ENCODE data around the gene CTNND2. TPM values are rescaled to one million over a fixed set of nuclear protein-coding genes. Genes with fewer than 3 reads are reported as not detected.

Gene CTNND2
- total and polyA plus RNA-seq, 5 donors from 2014 or later, result not detected

DNA sequence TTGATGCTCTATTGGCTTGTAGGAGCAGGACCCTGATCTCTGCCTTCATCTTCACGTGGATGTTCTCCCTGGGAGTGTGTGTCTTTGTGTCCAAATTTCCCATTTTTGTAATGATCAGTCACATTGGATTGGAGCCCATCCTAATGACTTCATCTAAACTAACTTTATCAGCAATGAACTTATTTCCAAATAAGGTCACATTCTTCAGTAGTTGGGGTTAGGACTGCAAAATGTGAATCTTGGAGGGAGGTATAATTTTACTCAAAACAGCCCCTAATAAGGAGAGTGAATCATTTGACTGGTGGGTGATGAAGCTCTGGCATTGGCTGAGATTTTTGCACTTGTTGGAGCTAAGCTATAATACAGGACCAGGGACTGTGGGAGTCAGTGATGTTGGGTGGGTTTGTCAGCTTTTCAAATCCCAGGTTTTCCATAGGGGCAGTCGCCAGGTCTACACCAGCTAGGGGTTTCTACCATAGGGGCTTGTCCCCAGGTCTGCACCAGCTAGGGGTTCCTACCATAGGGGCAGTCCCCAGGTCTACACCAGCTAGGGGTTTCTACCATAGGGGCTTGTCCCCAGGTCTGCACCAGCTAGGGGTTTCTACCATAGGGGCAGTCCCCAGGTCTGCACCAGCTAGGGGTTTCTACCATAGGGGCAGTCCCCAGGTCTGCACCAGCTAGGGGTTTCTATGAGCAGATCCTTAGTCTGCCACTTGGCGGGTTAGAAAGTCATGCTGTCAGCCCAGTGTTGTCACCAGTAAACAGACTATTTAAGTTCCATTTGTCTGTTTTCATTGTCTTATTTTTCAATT, 760.6 kb downstream of the CTNND2 start:
- Histone ChIP-seq H3K9me3 (ENCODE audit: control insufficient read depth in 2 of 2, low read length in 2 of 2) (no peaks in the 10 kb centered on the region), H3K36me3 (ENCODE audit: control insufficient read depth, insufficient read depth, low read length) (no peaks in the 10 kb centered on the region), H3K27me3 (ENCODE audit: control insufficient read depth, insufficient read depth, low read length) (no peaks in the 10 kb centered on the region), H3K27ac (ENCODE audit: insufficient read depth, low read length, poor library complexity, severe bottlenecking) (no peak overlapping the region), H3K4me3 (ENCODE audit: low read depth, low read length) (no peak overlapping the region), H3K4me1 (ENCODE audit: control insufficient read depth, insufficient read depth, low read length, poor library complexity, severe bottlenecking) (no peaks in the 10 kb centered on the region)
- Mint-ChIP-seq H3K36me3 (no peaks in the 10 kb centered on the region), H3K9me3 (peaks cover 0 to 2% (median 0%) of the 10 kb centered on the region in 7 donors), H3K4me3 (no peak overlapping the region), H3K27ac (no peak overlapping the region), H3K4me1 (no peaks in the 10 kb centered on the region), H3K27me3 (no peaks in the 10 kb centered on the region)
- DNase-seq (no peak), ATAC-seq (ENCODE audit: low read depth in 2 of 2) (no peak)

DNA sequence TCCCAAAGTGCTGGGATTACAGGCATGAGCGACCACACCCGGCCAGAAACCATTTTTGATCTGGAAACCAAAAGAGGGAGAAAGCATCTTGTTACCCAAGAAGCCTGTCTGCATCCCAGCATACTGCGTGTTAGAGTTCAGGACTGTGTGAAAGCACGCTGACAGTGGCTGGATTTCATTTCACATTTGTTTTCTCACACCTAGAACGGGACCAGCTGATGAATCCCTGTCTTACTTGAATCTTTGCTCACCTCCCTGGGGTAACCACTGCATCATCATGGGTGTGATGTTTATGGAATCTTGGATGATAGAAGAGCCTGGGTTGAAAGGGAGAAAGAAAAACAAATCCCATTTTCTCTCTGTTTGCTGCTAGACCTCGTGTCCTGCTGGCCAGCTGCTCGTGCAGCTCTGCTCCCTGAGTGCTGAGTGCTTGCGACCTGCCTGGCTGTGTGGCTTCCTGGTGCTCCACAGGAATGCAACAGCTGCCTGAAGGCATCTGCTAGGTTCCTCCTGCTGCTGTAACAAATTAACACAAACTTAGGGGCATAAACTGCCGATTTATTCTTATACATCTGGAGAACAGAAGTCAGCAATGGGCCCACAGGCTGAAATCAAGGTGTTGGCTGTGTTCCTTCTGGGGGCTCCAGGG, 764.9 kb downstream of the CTNND2 start:
- H3K27me3 ChIP-seq (ENCODE audit: control insufficient read depth, insufficient read depth, low read length), result no peaks in the 10 kb centered on the region
- no peaks in the 10 kb centered on the region for H3K9me3 Mint-ChIP-seq
- no peaks in the 10 kb centered on the region for H3K27me3 Mint-ChIP-seq
- H3K36me3 Mint-ChIP-seq, result no peaks in the 10 kb centered on the region
- H3K9me3 ChIP-seq (ENCODE audit: control insufficient read depth in 2 of 2, low read length in 2 of 2), result no peaks in the 10 kb centered on the region
- no peak overlapping the region for H3K4me3 Mint-ChIP-seq
- H3K4me1 Mint-ChIP-seq, result no peaks in the 10 kb centered on the region
- no peaks in the 10 kb centered on the region for H3K36me3 ChIP-seq (ENCODE audit: control insufficient read depth, insufficient read depth, low read length)
- no peak overlapping the region for H3K4me3 ChIP-seq (ENCODE audit: low read depth, low read length)
- DNase-seq (no peak), ATAC-seq (ENCODE audit: low read depth in 2 of 2) (no peak)
- H3K27ac Mint-ChIP-seq, result no peak overlapping the region
- H3K27ac ChIP-seq (ENCODE audit: insufficient read depth, low read length, poor library complexity, severe bottlenecking), result no peak overlapping the region
- H3K4me1 ChIP-seq (ENCODE audit: control insufficient read depth, insufficient read depth, low read length, poor library complexity, severe bottlenecking), result no peaks in the 10 kb centered on the region

DNA sequence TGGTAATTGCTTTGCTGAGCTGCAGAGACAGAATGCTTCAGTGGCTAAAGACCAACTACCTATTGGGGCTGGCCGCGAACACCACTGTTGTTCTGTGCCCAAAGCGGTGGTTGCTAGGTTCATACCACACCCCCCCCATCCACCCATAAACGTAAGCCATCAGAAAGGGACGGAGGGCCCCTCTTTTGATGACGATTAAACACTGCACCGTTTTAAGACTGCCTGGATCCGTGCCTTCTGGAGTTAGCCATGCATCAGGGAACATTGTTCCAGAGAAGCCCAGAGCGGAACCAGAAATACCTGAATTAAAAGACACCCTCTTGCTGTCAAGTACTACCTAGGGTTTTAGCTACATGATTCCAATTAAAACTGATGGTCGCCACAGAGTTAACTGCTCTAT, 774.1 kb downstream of the CTNND2 start:
- Mint-ChIP-seq H3K4me1 (no peaks in the 10 kb centered on the region), H3K9me3 (peaks cover 0 to 3% (median 0%) of the 10 kb centered on the region in 7 donors), H3K4me3 (no peak overlapping the region), H3K27ac (no peak overlapping the region), H3K27me3 (no peaks in the 10 kb centered on the region), H3K36me3 (no peaks in the 10 kb centered on the region)
- Histone ChIP-seq H3K27ac (ENCODE audit: insufficient read depth, low read length, poor library complexity, severe bottlenecking) (no peak overlapping the region), H3K27me3 (ENCODE audit: control insufficient read depth, insufficient read depth, low read length) (no peaks in the 10 kb centered on the region), H3K4me3 (ENCODE audit: low read depth, low read length) (no peak overlapping the region), H3K4me1 (ENCODE audit: control insufficient read depth, insufficient read depth, low read length, poor library complexity, severe bottlenecking) (no peaks in the 10 kb centered on the region), H3K36me3 (ENCODE audit: control insufficient read depth, insufficient read depth, low read length) (no peaks in the 10 kb centered on the region), H3K9me3 (ENCODE audit: control insufficient read depth in 2 of 2, low read length in 2 of 2) (no peaks in the 10 kb centered on the region)
- DNase-seq (no peak), ATAC-seq (ENCODE audit: low read depth in 2 of 2) (no peak)

DNA sequence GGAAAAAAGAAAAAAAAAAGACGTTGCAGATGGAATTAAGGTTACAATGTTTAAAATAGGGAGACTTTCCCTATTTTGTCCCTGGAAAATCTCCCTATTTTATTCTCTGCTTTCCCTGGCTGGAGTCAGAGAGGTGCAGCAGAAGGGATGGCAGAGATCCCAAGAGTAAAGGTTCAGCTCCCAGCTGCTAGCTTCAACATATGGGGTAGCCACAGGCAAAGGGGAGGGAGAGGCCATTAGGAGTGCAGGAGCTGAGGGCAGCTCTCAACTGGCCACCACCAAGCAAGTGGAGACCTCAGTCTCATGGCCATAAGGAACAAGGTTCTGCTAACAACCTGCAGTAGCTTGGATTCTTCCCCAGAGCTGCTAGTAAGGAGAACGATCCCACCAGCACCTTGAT, 776.2 kb downstream of the CTNND2 start:
- no peaks in the 10 kb centered on the region for H3K9me3 ChIP-seq (ENCODE audit: control insufficient read depth in 2 of 2, low read length in 2 of 2)
- H3K36me3 ChIP-seq (ENCODE audit: control insufficient read depth, insufficient read depth, low read length), result no peaks in the 10 kb centered on the region
- no peak for ATAC-seq (ENCODE audit: low read depth in 2 of 2)
- H3K9me3 Mint-ChIP-seq, result no peaks in the 10 kb centered on the region
- no peak overlapping the region for H3K4me3 Mint-ChIP-seq
- H3K27ac Mint-ChIP-seq, result no peak overlapping the region
- H3K4me1 Mint-ChIP-seq, result no peaks in the 10 kb centered on the region
- H3K27me3 ChIP-seq (ENCODE audit: control insufficient read depth, insufficient read depth, low read length), result no peaks in the 10 kb centered on the region
- H3K27ac ChIP-seq (ENCODE audit: insufficient read depth, low read length, poor library complexity, severe bottlenecking), result no peak overlapping the region
- no peak for DNase-seq
- no peaks in the 10 kb centered on the region for H3K4me1 ChIP-seq (ENCODE audit: control insufficient read depth, insufficient read depth, low read length, poor library complexity, severe bottlenecking)
- H3K4me3 ChIP-seq (ENCODE audit: low read depth, low read length), result no peak overlapping the region
- no peaks in the 10 kb centered on the region for H3K36me3 Mint-ChIP-seq
- no peaks in the 10 kb centered on the region for H3K27me3 Mint-ChIP-seq

DNA sequence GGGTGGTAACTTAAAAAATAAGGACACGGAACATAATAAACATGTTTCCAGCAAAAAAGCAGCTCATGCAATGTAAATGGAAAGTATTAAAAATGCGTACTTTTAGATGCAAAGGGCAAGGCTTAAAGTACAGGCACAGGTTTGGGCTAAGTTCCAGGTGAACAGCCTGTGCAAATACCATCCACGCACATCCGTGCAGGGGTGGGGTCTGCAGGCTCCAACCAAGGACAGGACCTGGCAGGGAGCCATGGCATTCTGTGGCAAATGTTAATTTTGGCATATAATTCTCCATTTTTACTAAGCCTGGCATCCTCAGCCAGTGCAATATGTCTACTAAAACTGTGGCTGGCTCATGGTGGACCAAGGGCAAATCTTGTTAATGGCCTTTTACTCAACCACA, 777.4 kb downstream of the CTNND2 start:
- H3K27me3 ChIP-seq (ENCODE audit: control insufficient read depth, insufficient read depth, low read length), result no peaks in the 10 kb centered on the region
- H3K36me3 ChIP-seq (ENCODE audit: control insufficient read depth, insufficient read depth, low read length), result no peaks in the 10 kb centered on the region
- no peaks in the 10 kb centered on the region for H3K9me3 ChIP-seq (ENCODE audit: control insufficient read depth in 2 of 2, low read length in 2 of 2)
- ATAC-seq (ENCODE audit: low read depth in 2 of 2), result no peak
- H3K4me3 ChIP-seq (ENCODE audit: low read depth, low read length), result no peak overlapping the region
- Mint-ChIP-seq H3K27ac (no peak overlapping the region), H3K36me3 (no peaks in the 10 kb centered on the region), H3K4me3 (no peak overlapping the region), H3K27me3 (no peaks in the 10 kb centered on the region), H3K9me3 (peaks cover 0 to 3% (median 0%) of the 10 kb centered on the region in 7 donors), H3K4me1 (no peaks in the 10 kb centered on the region)
- no peaks in the 10 kb centered on the region for H3K4me1 ChIP-seq (ENCODE audit: control insufficient read depth, insufficient read depth, low read length, poor library complexity, severe bottlenecking)
- no peak overlapping the region for H3K27ac ChIP-seq (ENCODE audit: insufficient read depth, low read length, poor library complexity, severe bottlenecking)
- DNase-seq, result no peak

DNA sequence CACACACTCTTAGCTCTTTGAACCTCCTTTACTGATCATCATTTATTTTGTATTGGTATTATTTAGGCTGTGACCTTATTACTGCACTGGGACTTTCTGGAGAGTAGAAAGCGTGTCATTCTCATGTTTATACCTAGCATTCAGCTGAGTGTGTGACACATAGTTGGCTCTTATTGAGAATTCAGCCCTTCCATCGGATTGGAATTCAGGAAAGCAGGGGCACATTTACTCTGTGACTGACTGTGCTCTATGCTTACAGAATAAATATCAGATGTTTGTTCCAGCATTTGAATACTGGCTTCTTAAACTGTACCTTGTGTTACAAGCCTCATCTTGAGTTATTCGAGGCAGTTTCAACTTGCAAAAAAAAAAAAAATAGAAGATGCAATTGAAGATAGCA, 782.4 kb downstream of the CTNND2 start:
- H3K27ac Mint-ChIP-seq, result no peak overlapping the region
- Histone ChIP-seq H3K9me3 (ENCODE audit: control insufficient read depth in 2 of 2, low read length in 2 of 2) (no peaks in the 10 kb centered on the region), H3K27ac (ENCODE audit: insufficient read depth, low read length, poor library complexity, severe bottlenecking) (no peak overlapping the region), H3K27me3 (ENCODE audit: control insufficient read depth, insufficient read depth, low read length) (no peaks in the 10 kb centered on the region), H3K4me1 (ENCODE audit: control insufficient read depth, insufficient read depth, low read length, poor library complexity, severe bottlenecking) (no peaks in the 10 kb centered on the region), H3K4me3 (ENCODE audit: low read depth, low read length) (no peak overlapping the region), H3K36me3 (ENCODE audit: control insufficient read depth, insufficient read depth, low read length) (no peaks in the 10 kb centered on the region)
- H3K4me1 Mint-ChIP-seq, result no peaks in the 10 kb centered on the region
- no peak overlapping the region for H3K4me3 Mint-ChIP-seq
- no peak for DNase-seq
- no peaks in the 10 kb centered on the region for H3K36me3 Mint-ChIP-seq
- H3K9me3 Mint-ChIP-seq, result peaks cover 0 to 5% (median 0%) of the 10 kb centered on the region in 7 donors
- H3K27me3 Mint-ChIP-seq, result no peaks in the 10 kb centered on the region
- ATAC-seq (ENCODE audit: low read depth in 2 of 2), result no peak

DNA sequence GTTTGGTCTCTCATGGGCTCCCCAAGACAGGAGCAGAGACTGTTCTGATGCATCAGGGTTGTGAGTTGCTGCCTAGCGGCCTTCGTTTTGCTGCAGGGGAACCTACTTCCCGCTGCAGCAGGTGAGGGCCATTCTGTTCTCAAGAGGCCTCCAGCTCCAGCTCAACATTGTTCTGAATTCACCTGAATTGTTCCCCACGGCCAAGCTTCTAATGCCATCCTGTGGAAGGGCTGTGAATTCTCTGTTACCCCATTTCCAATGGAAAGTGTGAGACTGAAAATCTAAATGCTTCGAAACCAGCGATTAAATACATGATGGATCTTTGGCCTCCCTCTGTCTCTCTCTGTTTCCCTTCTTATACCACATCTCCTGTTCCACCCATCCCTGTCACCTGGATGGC, 794.1 kb downstream of the CTNND2 start:
- no peaks in the 10 kb centered on the region for H3K36me3 ChIP-seq (ENCODE audit: control insufficient read depth, insufficient read depth, low read length)
- no peak overlapping the region for H3K27ac ChIP-seq (ENCODE audit: insufficient read depth, low read length, poor library complexity, severe bottlenecking)
- H3K4me3 ChIP-seq (ENCODE audit: low read depth, low read length), result no peak overlapping the region
- no peaks in the 10 kb centered on the region for H3K9me3 Mint-ChIP-seq
- no peaks in the 10 kb centered on the region for H3K4me1 Mint-ChIP-seq
- peaks cover 1% of the 10 kb centered on the region for H3K27me3 ChIP-seq (ENCODE audit: control insufficient read depth, insufficient read depth, low read length)
- no peaks in the 10 kb centered on the region for H3K36me3 Mint-ChIP-seq
- H3K27ac Mint-ChIP-seq, result no peak overlapping the region
- no peak overlapping the region for H3K4me3 Mint-ChIP-seq
- no peaks in the 10 kb centered on the region for H3K4me1 ChIP-seq (ENCODE audit: control insufficient read depth, insufficient read depth, low read length, poor library complexity, severe bottlenecking)
- ATAC-seq (ENCODE audit: low read depth in 2 of 2) (no peak), DNase-seq (no peak)
- no peaks in the 10 kb centered on the region for H3K27me3 Mint-ChIP-seq
- H3K9me3 ChIP-seq (ENCODE audit: control insufficient read depth in 2 of 2, low read length in 2 of 2), result no peaks in the 10 kb centered on the region

DNA sequence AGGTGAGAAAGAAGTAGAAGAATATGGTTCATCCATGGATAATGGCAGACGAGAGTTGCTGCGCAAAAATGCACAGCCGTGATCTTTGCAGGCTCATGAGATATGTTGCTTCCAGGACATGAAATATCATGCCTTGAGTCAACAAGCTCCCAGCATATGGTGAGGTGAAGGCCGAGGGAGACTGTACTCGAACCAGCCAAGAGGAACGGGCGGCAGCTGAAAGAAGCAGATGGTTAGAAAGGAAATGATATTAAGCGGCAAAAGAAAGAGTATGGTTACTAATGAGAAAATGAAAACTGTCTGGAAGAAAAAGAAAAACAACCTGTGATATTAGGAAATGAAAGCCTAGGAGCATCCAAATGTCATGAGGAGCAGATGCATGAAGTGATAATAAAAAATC, 798.5 kb downstream of the CTNND2 start:
- H3K4me3 Mint-ChIP-seq, result no peak overlapping the region
- Histone ChIP-seq H3K27ac (ENCODE audit: insufficient read depth, low read length, poor library complexity, severe bottlenecking) (no peak overlapping the region), H3K9me3 (ENCODE audit: control insufficient read depth in 2 of 2, low read length in 2 of 2) (no peaks in the 10 kb centered on the region), H3K36me3 (ENCODE audit: control insufficient read depth, insufficient read depth, low read length) (no peaks in the 10 kb centered on the region), H3K4me3 (ENCODE audit: low read depth, low read length) (no peak overlapping the region), H3K4me1 (ENCODE audit: control insufficient read depth, insufficient read depth, low read length, poor library complexity, severe bottlenecking) (no peaks in the 10 kb centered on the region), H3K27me3 (ENCODE audit: control insufficient read depth, insufficient read depth, low read length) (peaks cover 1% of the 10 kb centered on the region)
- DNase-seq, result no peak
- no peaks in the 10 kb centered on the region for H3K9me3 Mint-ChIP-seq
- H3K36me3 Mint-ChIP-seq, result no peaks in the 10 kb centered on the region
- peak overlapping the region in 1 of 3 donors; percentile 15 for H3K27ac Mint-ChIP-seq
- ATAC-seq (ENCODE audit: low read depth in 2 of 2), result no peak
- H3K4me1 Mint-ChIP-seq, result no peaks in the 10 kb centered on the region
- H3K27me3 Mint-ChIP-seq, result peaks cover 4% of the 10 kb centered on the region
